GM12865 (cell line): ENCODE measurements around the gene OSTM1.
"Not testable (repeated sequence)": the region's sequence is repeated elsewhere in the genome, so short reads cannot be mapped to it uniquely, and the experiment has no call there.

ENCODE experiments used
- DNase-seq: peaks from one replicate; pipeline ENCODE4 v3.0.0; 2010; ENCODE audit warnings: low read depth
- H3K4me3 ChIP-seq: 2 replicates; pipeline ENCODE4 v1.5.1; 2011; ENCODE audit warnings: mild to moderate bottlenecking, low read depth, low read length, control low read depth
- TF ChIP-seq, protein P1 (sequence below): IDR thresholded peaks from 2 replicates; pipeline ENCODE4 v1.5.1; 2011; ENCODE audit warnings: low read length, control low read depth, low read depth, inconsistent platforms; ENCODE audit not compliant: insufficient read depth; ENCODE audit errors: missing control alignments

OSTM1 gene

DNA sequence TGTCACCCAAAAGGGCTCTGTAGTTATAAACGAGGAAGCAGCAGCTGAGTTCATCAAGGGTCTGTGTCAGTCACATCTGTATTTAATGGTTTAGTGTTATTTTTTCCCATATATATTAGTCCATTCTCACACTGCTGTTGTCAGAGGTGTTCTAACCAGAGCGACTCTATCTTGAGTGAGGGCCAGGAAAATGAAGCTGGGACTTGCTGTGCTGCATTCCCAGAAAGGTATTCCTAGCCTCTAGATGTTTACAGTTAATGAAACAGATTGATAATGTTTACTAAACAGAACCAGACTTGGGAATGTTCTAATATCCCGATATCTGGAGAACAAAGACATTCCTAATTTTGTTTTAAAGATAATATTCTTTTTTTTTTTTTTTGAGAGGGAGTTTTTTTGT, 68.6 kb downstream of the OSTM1 start:
- no peak overlapping the region for H3K4me3 ChIP-seq
- TF ChIP-seq, protein P1, sequence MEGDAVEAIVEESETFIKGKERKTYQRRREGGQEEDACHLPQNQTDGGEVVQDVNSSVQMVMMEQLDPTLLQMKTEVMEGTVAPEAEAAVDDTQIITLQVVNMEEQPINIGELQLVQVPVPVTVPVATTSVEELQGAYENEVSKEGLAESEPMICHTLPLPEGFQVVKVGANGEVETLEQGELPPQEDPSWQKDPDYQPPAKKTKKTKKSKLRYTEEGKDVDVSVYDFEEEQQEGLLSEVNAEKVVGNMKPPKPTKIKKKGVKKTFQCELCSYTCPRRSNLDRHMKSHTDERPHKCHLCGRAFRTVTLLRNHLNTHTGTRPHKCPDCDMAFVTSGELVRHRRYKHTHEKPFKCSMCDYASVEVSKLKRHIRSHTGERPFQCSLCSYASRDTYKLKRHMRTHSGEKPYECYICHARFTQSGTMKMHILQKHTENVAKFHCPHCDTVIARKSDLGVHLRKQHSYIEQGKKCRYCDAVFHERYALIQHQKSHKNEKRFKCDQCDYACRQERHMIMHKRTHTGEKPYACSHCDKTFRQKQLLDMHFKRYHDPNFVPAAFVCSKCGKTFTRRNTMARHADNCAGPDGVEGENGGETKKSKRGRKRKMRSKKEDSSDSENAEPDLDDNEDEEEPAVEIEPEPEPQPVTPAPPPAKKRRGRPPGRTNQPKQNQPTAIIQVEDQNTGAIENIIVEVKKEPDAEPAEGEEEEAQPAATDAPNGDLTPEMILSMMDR, result no peak
- DNase-seq, result no peak

DNA sequence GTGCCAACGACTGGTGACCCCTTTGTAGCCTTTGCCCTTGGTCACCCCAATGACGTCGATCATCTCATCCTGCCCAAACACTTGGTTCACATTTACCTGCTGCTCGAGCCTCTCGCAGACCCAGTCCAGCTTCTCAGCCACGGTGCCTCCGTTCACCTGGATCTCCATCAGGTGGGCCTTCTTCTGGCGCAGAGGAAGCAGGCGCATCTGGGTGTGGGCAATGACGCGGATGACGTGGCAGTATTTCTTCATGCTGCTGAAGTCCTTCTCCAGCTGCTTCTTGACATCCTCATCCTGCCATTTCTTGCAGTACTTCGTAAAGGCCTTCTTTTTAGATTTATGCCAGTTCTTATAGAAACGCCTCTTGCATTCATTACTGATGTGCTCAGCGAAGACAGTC, 69.7 kb downstream of the OSTM1 start:
- no peak for DNase-seq
- H3K4me3 ChIP-seq, result no peak overlapping the region
- TF ChIP-seq, protein P1, result no peak

DNA sequence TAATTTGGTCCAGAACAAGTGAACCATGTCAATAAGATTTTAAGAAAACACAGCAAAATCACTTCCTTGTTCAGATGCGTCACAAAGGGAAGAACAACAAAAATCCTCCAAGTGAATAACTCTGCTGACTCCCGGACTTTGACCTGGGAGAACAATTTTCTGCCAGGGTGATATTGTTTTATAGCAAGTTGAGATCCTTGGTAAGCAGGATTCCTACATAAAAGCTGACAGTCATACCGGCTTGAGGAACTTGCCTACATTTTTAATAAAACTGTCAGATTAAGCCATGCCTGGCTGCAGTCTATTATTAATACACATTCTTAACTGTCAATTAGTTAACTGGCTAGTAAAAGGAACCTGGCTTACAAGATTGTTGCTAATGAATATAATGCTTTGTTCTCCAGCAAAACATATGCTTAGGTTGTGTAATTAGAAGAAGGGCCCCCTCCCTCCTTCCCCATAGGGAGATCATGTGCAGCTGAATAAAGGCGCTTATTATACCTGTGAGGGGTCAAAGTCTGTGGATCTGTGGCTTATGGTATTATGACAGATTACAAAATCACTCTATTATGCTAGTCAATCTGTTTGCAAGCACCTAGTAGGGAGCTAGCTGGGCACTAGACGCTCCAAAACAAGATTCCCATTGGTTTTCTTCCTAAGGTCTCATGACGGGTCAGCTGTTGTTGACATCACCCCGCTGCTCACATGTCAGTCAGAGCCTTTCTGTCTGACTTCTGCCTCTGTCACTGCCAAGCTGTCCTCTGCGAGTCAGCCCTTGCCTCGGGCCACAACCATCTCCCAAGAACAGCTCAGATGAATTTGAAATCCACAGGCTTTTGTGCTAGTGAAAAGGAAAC, 71.9 kb downstream of the OSTM1 start:
- H3K4me3 ChIP-seq, result no peak overlapping the region
- TF ChIP-seq, protein P1, result no peak
- DNase-seq, result no peak

DNA sequence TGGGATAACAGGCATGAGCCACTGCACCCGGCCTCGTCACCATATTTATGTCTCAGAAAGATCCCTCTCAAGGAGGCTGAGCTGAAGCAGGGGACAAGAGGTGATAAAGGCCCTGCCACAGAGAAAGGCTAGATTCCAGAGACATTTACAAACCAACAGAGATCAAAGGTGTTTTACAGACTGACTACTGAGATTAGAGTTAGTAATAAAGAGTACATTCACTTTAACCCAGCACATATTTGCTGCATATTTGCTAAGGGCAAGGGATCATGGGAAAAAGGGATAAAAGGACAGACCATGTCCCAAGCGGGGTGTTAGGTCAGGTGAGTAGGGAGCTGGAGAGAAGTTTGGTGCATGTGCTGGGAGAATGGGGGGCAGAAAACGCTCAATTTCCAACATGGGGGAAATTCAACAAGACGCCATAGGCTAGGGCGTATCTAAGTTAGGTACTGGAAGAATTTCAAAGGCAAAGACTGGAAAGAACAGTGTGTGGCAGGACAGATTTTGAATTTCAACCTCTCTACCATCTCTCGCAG, 72.8 kb downstream of the OSTM1 start:
- H3K4me3 ChIP-seq, result no peak overlapping the region
- no peak for DNase-seq
- TF ChIP-seq, protein P1, result no peak

DNA sequence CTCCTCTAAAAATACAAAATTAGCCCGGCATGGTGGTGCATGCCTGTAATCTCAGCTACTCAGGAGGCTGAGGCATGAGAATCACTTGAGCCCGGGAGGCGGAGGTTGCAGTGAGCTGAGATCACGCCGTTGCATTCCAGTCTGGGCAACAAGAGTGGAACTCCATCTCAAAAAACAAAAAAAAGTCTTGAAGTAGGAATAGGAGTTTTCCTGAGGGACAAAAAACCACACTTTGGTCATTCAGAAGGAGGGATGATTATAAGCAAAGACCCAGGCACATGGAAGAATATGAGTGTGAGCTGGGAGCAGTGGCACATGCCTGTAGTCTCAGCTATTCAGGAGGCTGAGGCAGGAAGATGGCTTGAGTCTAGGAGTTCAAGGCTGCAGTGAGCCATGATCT, 74.3 kb downstream of the OSTM1 start:
- not testable (repeated sequence) for H3K4me3 ChIP-seq, DNase-seq

DNA sequence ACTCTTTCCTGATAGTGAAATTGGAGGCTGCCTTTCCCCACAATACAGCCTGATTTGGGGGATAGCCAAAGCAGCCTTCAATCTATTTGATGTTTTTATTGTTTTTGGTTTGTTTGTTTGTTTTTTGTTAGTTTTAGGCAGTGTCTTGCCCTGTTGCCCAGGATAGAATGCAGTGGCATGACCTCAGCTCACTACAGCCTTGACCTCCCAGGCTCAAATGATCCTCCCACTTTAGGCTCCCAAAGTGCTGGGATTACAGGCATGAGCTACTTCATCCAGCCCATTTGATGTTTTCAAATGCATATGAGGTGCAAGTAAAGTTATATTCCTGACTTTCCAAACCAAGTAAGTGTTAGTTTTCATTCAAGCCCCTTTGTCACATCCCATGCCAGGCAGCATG, 75.2 kb downstream of the OSTM1 start:
- H3K4me3 ChIP-seq, result no peak overlapping the region
- TF ChIP-seq, protein P1, result no peak
- no peak for DNase-seq

DNA sequence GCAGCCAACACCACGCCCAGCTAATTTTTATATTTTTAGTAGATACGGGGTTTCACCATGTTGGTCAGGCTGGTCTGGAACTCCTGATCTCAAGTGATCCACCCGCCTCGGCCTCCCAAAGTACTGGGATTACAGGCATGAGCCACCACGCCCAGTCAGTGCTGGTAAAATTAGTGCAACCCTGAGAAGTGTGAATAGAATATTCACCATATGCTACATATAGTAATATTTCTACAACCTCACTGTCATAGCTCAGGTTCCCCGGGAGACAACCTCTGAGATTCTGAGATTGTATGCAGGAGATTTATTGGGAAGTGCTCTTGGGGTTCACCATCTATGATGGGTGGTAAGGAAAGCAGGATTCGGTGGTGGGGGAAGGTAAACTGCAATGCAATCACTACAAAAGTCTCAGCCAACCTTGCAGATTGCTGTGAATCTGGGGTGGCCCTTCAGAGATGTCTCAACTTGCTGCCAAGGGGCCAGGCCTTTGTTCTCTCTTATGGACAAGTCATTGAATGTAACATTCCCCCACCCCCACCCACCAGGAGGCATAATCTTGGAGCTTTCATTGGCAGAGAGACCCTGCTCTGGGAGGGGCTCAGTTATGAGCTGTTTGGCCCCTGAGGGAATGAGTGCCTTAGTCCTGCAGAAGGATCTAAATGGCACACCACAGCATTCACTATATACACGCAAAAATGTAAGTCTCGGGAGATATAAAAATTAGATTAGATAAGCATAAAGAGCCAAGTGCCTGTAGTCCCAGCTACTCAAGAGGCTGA, 82.6 kb downstream of the OSTM1 start:
- no peak overlapping the region for H3K4me3 ChIP-seq
- no peak for DNase-seq
- TF ChIP-seq, protein P1, result no peak
